Endothelial cell of umbilical vein (primary cell): Measurements from ENCODE around the gene RHOH. TPM values are rescaled to one million over a fixed set of nuclear protein-coding genes. Genes with fewer than 3 reads are reported as not detected.
"Not testable (repeated sequence)": the region's sequence is repeated elsewhere in the genome, so short reads cannot be mapped to it uniquely, and the experiment has no call there.

Experiments used
- BruUV-seq: library from RNA; stranded (reverse); fragments of 400-500 nt; replicated peaks from 2 replicates; lab custom pipeline; 2021; lab: Mats Ljungman, UMichigan
- CTCF ChIA-PET: fragments of 300-600, 350-600 bp; sonication (Branson Sonifier 250); formaldehyde crosslinking; loops from one replicate; lab custom pipeline; 2021; ENCODE audit warnings: antibody characterized with exemption, inconsistent platforms; lab: Charles Lee
- POLR2A ChIA-PET: fragments of 300-600, 350-600 bp; sonication (Branson Sonifier 250); formaldehyde crosslinking; loops from one replicate; lab custom pipeline; 2021; ENCODE audit warnings: antibody characterized with exemption, inconsistent platforms; lab: Charles Lee
- DNase-seq: peaks from one replicate; pipeline ENCODE4 v3.0.0-alpha.2; 2011; ENCODE audit warnings: low read depth, low spot score
- FAIRE-seq: peaks from 2 replicates; lab custom pipeline; 2011; peaks lifted over from hg19 to GRCh38; lab: Jason Lieb, UNC
- H2AFZ ChIP-seq: 2 replicates; pipeline ENCODE4 v1.6.0; 2012; ENCODE audit warnings: low read depth, low read length, control low read depth, inconsistent platforms
- H3K27ac ChIP-seq: 2 replicates; pipeline ENCODE4 v1.5.1; 2011; ENCODE audit warnings: low read depth, mild to moderate bottlenecking, control low read depth, low read length, moderate library complexity; ENCODE audit not compliant: insufficient read depth
- H3K27me3 ChIP-seq, 2 experiments: 2 replicates each; pipeline versions ENCODE4 v1.6.0 to v1.6.1; 2011; ENCODE audit warnings: low read length in 2 of 2, mixed read lengths in 1 of 2; ENCODE audit not compliant: control insufficient read depth in 2 of 2, insufficient read depth in 2 of 2
- H3K36me3 ChIP-seq, 2 experiments: 2 replicates in 1 of 2; 3 replicates in 1 of 2; pipeline ENCODE4 v1.5.1; 2011; ENCODE audit warnings: low read length in 2 of 2, mild to moderate bottlenecking in 1 of 2, moderate library complexity in 1 of 2; ENCODE audit not compliant: control insufficient read depth in 2 of 2, insufficient read depth in 2 of 2; ENCODE audit errors: extremely low read depth in 1 of 2
- H3K4me1 ChIP-seq: 3 replicates; pipeline ENCODE4 v1.5.1; 2011; ENCODE audit warnings: mild to moderate bottlenecking, low read length; ENCODE audit not compliant: control insufficient read depth, insufficient read depth; ENCODE audit errors: extremely low read depth
- H3K4me2 ChIP-seq: 2 replicates; pipeline ENCODE4 v1.6.1; 2011; ENCODE audit warnings: low read length, control low read depth, mixed read lengths; ENCODE audit not compliant: insufficient read depth
- H3K4me3 ChIP-seq, 3 experiments: fragments of 200-600 bp in 1 of 3; sonication (generic), shearing (Covaris generic) in 1 of 3; replicated peaks in 1 of 3; 2 replicates each; pipeline ENCODE4 v1.5.1; 2011 to 2016; ENCODE audit warnings: control low read depth in 3 of 3, low read length in 3 of 3, mild to moderate bottlenecking in 2 of 3, inconsistent platforms in 1 of 3, low read depth in 1 of 3, moderate library complexity in 1 of 3; ENCODE audit not compliant: insufficient read depth in 1 of 3
- H3K79me2 ChIP-seq: 2 replicates; pipeline ENCODE4 v1.6.0; 2012; ENCODE audit warnings: low read length, inconsistent platforms; ENCODE audit not compliant: control insufficient read depth, insufficient read depth
- H3K9ac ChIP-seq: replicated peaks from 2 replicates; pipeline ENCODE3; 2011; ENCODE audit warnings: low read length, control low read depth; ENCODE audit not compliant: insufficient read depth; ENCODE audit errors: extremely low read depth
- H3K9me1 ChIP-seq: replicated peaks from 3 replicates; pipeline ENCODE4 v1.6.0; 2011; ENCODE audit warnings: mild to moderate bottlenecking, low read length; ENCODE audit not compliant: control insufficient read depth, insufficient read depth; ENCODE audit errors: extremely low read depth
- H3K9me3 ChIP-seq: replicated peaks from 2 replicates; pipeline ENCODE4 v1.5.1; 2012; ENCODE audit warnings: low read length, inconsistent platforms; ENCODE audit not compliant: control insufficient read depth, insufficient read depth
- H4K20me1 ChIP-seq: replicated peaks from 2 replicates; pipeline ENCODE3; 2011; ENCODE audit warnings: mild to moderate bottlenecking, low read length; ENCODE audit not compliant: control insufficient read depth, insufficient read depth; ENCODE audit errors: extremely low read depth
- EZH2 ChIP-seq: IDR thresholded peaks from 2 replicates; pipeline ENCODE4 v1.6.1; 2012; ENCODE audit warnings: borderline replicate concordance, low read depth, mild to moderate bottlenecking, moderate library complexity, low read length, inconsistent platforms; ENCODE audit not compliant: severe bottlenecking
- FOS ChIP-seq: IDR thresholded peaks from 2 replicates; pipeline ENCODE4 v1.6.1; 2011; ENCODE audit warnings: mild to moderate bottlenecking, low read length, moderate library complexity, borderline replicate concordance; ENCODE audit not compliant: insufficient read depth
- GATA2 ChIP-seq: IDR thresholded peaks from 2 replicates; pipeline ENCODE4 v1.7.0; 2011; ENCODE audit warnings: low read depth, mild to moderate bottlenecking, moderate library complexity, mixed read lengths, low read length; ENCODE audit not compliant: insufficient read length, insufficient read depth
- JUN ChIP-seq: IDR thresholded peaks from 2 replicates; pipeline ENCODE4 v1.6.1; 2011; ENCODE audit warnings: borderline replicate concordance, low read depth; ENCODE audit not compliant: insufficient read length, insufficient read depth
- MYC ChIP-seq: IDR thresholded peaks from one replicate; pipeline ENCODE4 v1.6.1; 2011; ENCODE audit warnings: mild to moderate bottlenecking, low read depth, low read length
- POLR2A ChIP-seq: IDR thresholded peaks from 2 replicates; pipeline ENCODE4 v1.6.1; 2012; ENCODE audit warnings: low read depth, mild to moderate bottlenecking, control low read depth, low read length
- POLR2AphosphoS5 ChIP-seq: IDR thresholded peaks from 2 replicates; pipeline ENCODE4 v1.6.1; 2012; ENCODE audit warnings: low read depth, mild to moderate bottlenecking, control low read depth, low read length, moderate library complexity; ENCODE audit not compliant: insufficient read depth
- dilution Hi-C: fragments of 300-500 bp; cut with MboI; formaldehyde crosslinking; loops from one replicate; pipeline ENCODE4 v1.15.0; 2019; ENCODE audit warnings: low sequenced_read_pairs; ENCODE audit not compliant: extremely low pct_ligation_motif_present
- intact Hi-C: fragments of 100-400 bp; cut with micrococcal nuclease; formaldehyde crosslinking; loops from one replicate; pipeline ENCODE4 v1.10.0; 2022
- polyA plus RNA-seq, 4 experiments: library from polyadenylated mRNA; depleted of rRNA in 3 of 4; stranded (reverse) in 3 of 4; unstranded in 1 of 4; fragments of >200 nt; gene quantifications; 2 replicates each; pipeline versions ENCODE4 v1.2.1 to v1.2.3, GENCODE V29; 2011 to 2012; ENCODE audit warnings: missing spikeins in 1 of 4
- total RNA-seq: library from RNA; stranded (reverse); gene quantifications from 2 replicates; pipeline ENCODE4 v1.2.3, GENCODE V29; 2021
- TF ChIP-seq, protein P1 (sequence below): IDR thresholded peaks from 2 replicates; pipeline ENCODE4 v1.6.1; 2011; ENCODE audit not compliant: insufficient read depth, insufficient read length
- TF ChIP-seq, protein P2 (sequence below), 2 donors: IDR thresholded peaks; 1 replicate in 1 of 2; 2 replicates in 1 of 2; pipeline ENCODE4 v1.5.1; 2011; ENCODE audit warnings: low read length in 2 of 2, mild to moderate bottlenecking in 2 of 2, moderate library complexity in 2 of 2, control low read depth in 1 of 2, inconsistent platforms in 1 of 2, low read depth in 1 of 2; ENCODE audit not compliant: insufficient read depth in 1 of 2; ENCODE audit errors: extremely low read depth in 1 of 2

RHOH gene
- total and polyA plus RNA-seq, 2 donors (not counting 3 experiments of a cell fraction or from before 2014, with no cell fraction given) = not detected

DNA sequence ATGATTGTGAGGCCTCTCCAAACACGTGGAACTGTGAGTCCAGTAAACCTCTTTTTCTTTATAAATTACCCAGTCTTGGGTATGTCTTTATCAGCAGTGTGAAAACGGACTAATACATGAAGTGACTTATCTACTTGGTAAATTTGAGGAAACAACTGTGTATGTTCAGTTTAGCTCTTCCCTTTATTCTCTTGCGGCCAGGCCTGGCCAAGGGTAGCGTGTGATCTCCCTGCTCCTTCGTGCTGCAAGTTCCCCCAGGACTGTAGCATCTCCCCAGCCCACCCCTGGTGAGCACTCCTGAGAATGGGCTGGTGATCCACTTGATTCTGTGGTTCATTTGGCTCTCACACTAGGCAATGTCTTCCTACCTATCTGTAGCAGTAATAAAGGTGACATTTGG lies 85.1 kb downstream of the RHOH start:
- no TSS peak for BruUV-seq
- Histone ChIP-seq H3K4me3 (no peak overlapping the region), H3K9me3 (no peaks in the 10 kb centered on the region), H3K27me3 (no peaks in the 10 kb centered on the region), H3K79me2 (no peaks in the 10 kb centered on the region), H4K20me1 (no peaks in the 10 kb centered on the region), H3K27ac (no peak overlapping the region), H2AFZ (no peak overlapping the region), H3K36me3 (no peaks in the 10 kb centered on the region), H3K9me1 (no peaks in the 10 kb centered on the region), H3K4me1 (no peaks in the 10 kb centered on the region), H3K4me2 (no peak overlapping the region), H3K9ac (no peak overlapping the region)
- dilution Hi-C loops = no loop called here
- DNase-seq = no peak
- intact Hi-C loops = no loop called here
- ChIA-PET CTCF (interaction anchor here (0.6 kb wide), 1 partner anchor 12 kb away, joined by 3 read pairs; no protein-coding TSS in a partner anchor), POLR2A (no interaction called here)
- no peak for TF ChIP-seq MYC
- no peak for TF ChIP-seq POLR2AphosphoS5
- TF ChIP-seq, protein P1, sequence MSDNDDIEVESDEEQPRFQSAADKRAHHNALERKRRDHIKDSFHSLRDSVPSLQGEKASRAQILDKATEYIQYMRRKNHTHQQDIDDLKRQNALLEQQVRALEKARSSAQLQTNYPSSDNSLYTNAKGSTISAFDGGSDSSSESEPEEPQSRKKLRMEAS = no peak
- TF ChIP-seq, protein P2, sequence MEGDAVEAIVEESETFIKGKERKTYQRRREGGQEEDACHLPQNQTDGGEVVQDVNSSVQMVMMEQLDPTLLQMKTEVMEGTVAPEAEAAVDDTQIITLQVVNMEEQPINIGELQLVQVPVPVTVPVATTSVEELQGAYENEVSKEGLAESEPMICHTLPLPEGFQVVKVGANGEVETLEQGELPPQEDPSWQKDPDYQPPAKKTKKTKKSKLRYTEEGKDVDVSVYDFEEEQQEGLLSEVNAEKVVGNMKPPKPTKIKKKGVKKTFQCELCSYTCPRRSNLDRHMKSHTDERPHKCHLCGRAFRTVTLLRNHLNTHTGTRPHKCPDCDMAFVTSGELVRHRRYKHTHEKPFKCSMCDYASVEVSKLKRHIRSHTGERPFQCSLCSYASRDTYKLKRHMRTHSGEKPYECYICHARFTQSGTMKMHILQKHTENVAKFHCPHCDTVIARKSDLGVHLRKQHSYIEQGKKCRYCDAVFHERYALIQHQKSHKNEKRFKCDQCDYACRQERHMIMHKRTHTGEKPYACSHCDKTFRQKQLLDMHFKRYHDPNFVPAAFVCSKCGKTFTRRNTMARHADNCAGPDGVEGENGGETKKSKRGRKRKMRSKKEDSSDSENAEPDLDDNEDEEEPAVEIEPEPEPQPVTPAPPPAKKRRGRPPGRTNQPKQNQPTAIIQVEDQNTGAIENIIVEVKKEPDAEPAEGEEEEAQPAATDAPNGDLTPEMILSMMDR (IDR thresholded peaks at IDR 0.05; ENCODE audit: extremely low read depth in 1 of 2, insufficient read depth in 1 of 2, low read depth in 1 of 2, low read length in 2 of 2) = no peak
- no peak for TF ChIP-seq FOS
- TF ChIP-seq POLR2A = no peak
- TF ChIP-seq EZH2 = no peak
- TF ChIP-seq JUN = no peak
- TF ChIP-seq GATA2 = no peak
- no peak for FAIRE-seq

DNA sequence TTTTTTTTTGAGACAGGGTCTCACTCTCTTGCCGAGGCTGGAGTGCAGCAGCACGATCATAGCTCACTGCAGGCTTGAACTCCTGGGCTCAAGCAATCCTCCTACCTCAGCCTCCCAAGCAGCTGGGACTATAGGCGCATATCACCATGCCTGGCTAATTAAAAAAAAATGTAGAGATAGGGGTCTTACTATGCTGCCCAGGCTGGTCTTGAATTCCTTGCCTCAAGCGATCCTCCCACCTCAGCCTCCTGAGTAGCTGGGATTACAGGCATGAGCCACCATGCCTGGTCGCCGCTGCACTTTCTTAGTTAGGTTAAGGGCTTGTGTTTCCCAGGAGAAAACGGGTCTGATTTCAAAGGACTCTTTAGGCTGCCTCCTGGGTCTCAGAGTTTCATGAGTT lies 86.0 kb downstream of the RHOH start:
- POLR2A ChIA-PET, intact Hi-C loops, H3K9ac ChIP-seq, H3K9me3 ChIP-seq, H3K9me1 ChIP-seq, H2AFZ ChIP-seq, H3K27ac ChIP-seq, dilution Hi-C loops, CTCF ChIA-PET, H3K36me3 ChIP-seq, BruUV-seq, H4K20me1 ChIP-seq, DNase-seq, H3K79me2 ChIP-seq, FAIRE-seq, H3K4me1 ChIP-seq, H3K4me2 ChIP-seq, H3K4me3 ChIP-seq, H3K27me3 ChIP-seq: not testable (repeated sequence)
